ENCODE results near the gene BORCS5. TPM values are rescaled to one million over a fixed set of nuclear protein-coding genes. Genes with fewer than 3 reads are reported as not detected.

Gene BORCS5
- total and polyA plus RNA-seq, 2 of the 8 experiments (the other 6 are each of a cell fraction or from before 2014, with no cell fraction given): 8.3 to 17.4 TPM

DNA sequence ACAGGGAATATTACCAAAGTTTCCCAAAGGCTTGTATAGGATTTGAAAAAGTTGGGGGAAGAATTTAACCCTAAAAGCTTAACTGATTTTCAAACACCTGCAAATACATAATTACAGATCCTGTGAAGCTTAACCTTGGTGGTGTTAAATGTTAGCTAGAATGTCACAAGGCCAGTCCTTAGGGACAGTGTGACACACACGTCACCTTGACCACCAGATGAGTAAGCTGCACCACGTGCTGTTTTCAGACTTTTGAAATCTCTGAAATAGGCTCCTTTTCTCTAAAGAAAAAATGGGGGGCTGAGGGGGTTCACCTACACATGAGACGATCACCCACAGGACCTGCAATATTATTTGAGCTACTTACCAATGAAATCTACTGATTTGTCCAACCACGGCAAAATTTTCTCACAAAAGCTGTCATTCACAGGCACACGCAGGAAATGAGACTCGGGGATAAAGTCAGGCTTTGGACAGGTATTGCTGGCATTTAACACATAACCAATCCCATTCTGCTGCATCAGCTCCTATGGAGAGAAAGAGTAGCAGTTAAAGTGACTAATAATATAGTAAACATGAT, 129.9 kb downstream of the BORCS5 start:
- no peak overlapping the region for H3K14ac ChIP-seq (ENCODE audit: insufficient read length)
- no peak overlapping the region for H3K9ac ChIP-seq (replicated peaks in 1 of 4; ENCODE audit: extremely low read depth in 1 of 4, low read depth in 3 of 4, low read length in 3 of 4)
- H3K18ac ChIP-seq (ENCODE audit: extremely low read depth, low read length): no peak overlapping the region
- no peaks in the 10 kb centered on the region for H3K9me3 ChIP-seq (ENCODE audit: insufficient read depth in 2 of 2, low read depth in 1 of 2, low read length in 1 of 2)
- no peak overlapping the region for H4K91ac ChIP-seq (replicated peaks; ENCODE audit: insufficient read length, low read length)
- WGBS, 2 experiments (ENCODE audit: extremely low coverage in 1 of 2, insufficient coverage in 1 of 2, insufficient read length in 1 of 2, insufficient replicate concordance in 2 of 2, low coverage in 1 of 2, low lambda C conversion rate in 2 of 2, missing lambda C conversion rate in 1 of 2): 93% methylated on average over 6 of the region's 6 CpGs; no CpG with 5 or more reads in 1 of the 2 experiments
- no peak overlapping the region for H3K4me3 ChIP-seq (ENCODE audit: extremely low read depth in 1 of 4, insufficient read depth in 2 of 4, low read depth in 3 of 4, low read length in 4 of 4)
- no peaks in the 10 kb centered on the region; the same call in 1 of the 2 replicates for H3K79me1 ChIP-seq (ENCODE audit: low read depth, low read length)
- no peak overlapping the region for H2BK20ac ChIP-seq (ENCODE audit: low read length)
- H3K27me3 ChIP-seq (replicated peaks in 1 of 4; ENCODE audit: control insufficient read depth in 3 of 4, extremely low read depth in 1 of 4, insufficient read depth in 3 of 4, low read length in 3 of 4): no peaks in the 10 kb centered on the region
- FAIRE-seq: no peak
- H3K36me3 ChIP-seq (ENCODE audit: control insufficient read depth in 2 of 4, insufficient read depth in 4 of 4, low read length in 3 of 4): peaks cover 3 to 26% (median 11%) of the 10 kb centered on the region in 4 experiments; a peak in 5 of 8 replicates
- no peak for DNase-seq (ENCODE audit: low read depth in 1 of 2, low spot score in 2 of 2)
- no peak overlapping the region for H3K27ac ChIP-seq (ENCODE audit: low read depth, low read length)
- H2BK15ac ChIP-seq (ENCODE audit: low read length): no peak overlapping the region
- H3K79me2 ChIP-seq (ENCODE audit: control insufficient read depth in 1 of 2, insufficient read depth in 2 of 2, low read length in 2 of 2): peaks cover 0 to 4% of the 10 kb centered on the region in 2 experiments; a peak in 1 of 4 replicates
- no peak overlapping the region for H3K23ac ChIP-seq (ENCODE audit: insufficient read length)
- H3K4ac ChIP-seq (replicated peaks; ENCODE audit: insufficient read length, low read depth, low read length): no peak overlapping the region
- no peak overlapping the region for H2BK120ac ChIP-seq (replicated peaks; ENCODE audit: low read depth, low read length)
- ChIA-PET POLR2A (ENCODE audit: partially characterized antibody) (interaction anchor here (1.7 kb wide), 1 partner anchor 9 kb away, joined by 7 read pairs; no protein-coding TSS in a partner anchor), CTCF (ENCODE audit: partially characterized antibody) (interaction anchor here (0.7 to 1.5 kb wide), 9 partner anchors 13 to 350 kb away, joined by 3 to 7 read pairs (median 3); no protein-coding TSS in a partner anchor)
- H4K20me1 ChIP-seq (replicated peaks in 1 of 2; ENCODE audit: control insufficient read depth in 1 of 2, insufficient read depth in 2 of 2, low read length in 2 of 2): peaks cover 0 to 2% of the 10 kb centered on the region in 2 experiments
- no peak overlapping the region for H2BK5ac ChIP-seq (ENCODE audit: low read depth, low read length)
- no peak overlapping the region for H2AK5ac ChIP-seq (ENCODE audit: low read depth, low read length)
- TF ChIP-seq, protein P1, sequence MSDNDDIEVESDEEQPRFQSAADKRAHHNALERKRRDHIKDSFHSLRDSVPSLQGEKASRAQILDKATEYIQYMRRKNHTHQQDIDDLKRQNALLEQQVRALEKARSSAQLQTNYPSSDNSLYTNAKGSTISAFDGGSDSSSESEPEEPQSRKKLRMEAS (IDR thresholded peaks at IDR 0.05): no peak
- TF ChIP-seq POU5F1 (IDR thresholded peaks at IDR 0.05; ENCODE audit: low read depth, low read length): no peak
- no peak overlapping the region for H4K8ac ChIP-seq (ENCODE audit: extremely low read depth, insufficient read depth, low read length)
- H3K4me2 ChIP-seq (ENCODE audit: insufficient read depth in 1 of 2, low read depth in 2 of 2, low read length in 2 of 2): no peak overlapping the region
- H3K4me1 ChIP-seq (replicated peaks in 1 of 4; ENCODE audit: control insufficient read depth in 3 of 4, insufficient read depth in 4 of 4, low read length in 3 of 4): no peaks in the 10 kb centered on the region
- H3K56ac ChIP-seq (replicated peaks; ENCODE audit: insufficient read length, low read depth, low read length): no peak overlapping the region
- no peaks in the 10 kb centered on the region; the same call in 1 of the 2 replicates for H3K23me2 ChIP-seq (ENCODE audit: low read depth, low read length)
- H2BK12ac ChIP-seq (ENCODE audit: low read depth, low read length): no peak overlapping the region
- no peak overlapping the region for H4K5ac ChIP-seq (ENCODE audit: insufficient read length, low read depth, low read length)
- no peak overlapping the region for H2AFZ ChIP-seq (ENCODE audit: low read length)
